A673 (cell line): Measurements from ENCODE around the gene TMEM212. TPM values are rescaled to one million over a fixed set of nuclear protein-coding genes. Genes with fewer than 3 reads are reported as not detected.

Source experiments
- BruUV-seq: library from RNA; stranded (reverse); fragments of 400-500 nt; replicated peaks from 2 replicates; lab custom pipeline; 2021; lab: Mats Ljungman, UMichigan
- CTCF ChIA-PET: fragments of 300-600 bp; sonication (Branson Sonifier 250); formaldehyde crosslinking; loops from one replicate; lab custom pipeline; 2022; ENCODE audit warnings: antibody characterized with exemption; lab: Charles Lee
- POLR2A ChIA-PET: fragments of 300-600 bp; sonication (Branson Sonifier 250); formaldehyde crosslinking; loops from one replicate; lab custom pipeline; 2022; ENCODE audit warnings: antibody characterized with exemption; ENCODE audit not compliant: low non-redundant PET; lab: Charles Lee
- DNase-seq: peaks from one replicate; pipeline ENCODE4 v3.0.0-alpha.2; 2015; ENCODE audit warnings: low spot score
- H3K27ac ChIP-seq: fragments of 200-600 bp; sonication (generic); 2 replicates; pipeline ENCODE4 v1.5.1; 2016; ENCODE audit warnings: mixed run types, low read depth, mild to moderate bottlenecking, mixed read lengths, antibody characterized with exemption, low read length; ENCODE audit not compliant: poor library complexity, severe bottlenecking
- H3K27me3 ChIP-seq: fragments of 200-600 bp; sonication (generic); replicated peaks from 2 replicates; pipeline ENCODE4 v1.6.1; 2017; ENCODE audit warnings: mixed run types, low read depth, mild to moderate bottlenecking, mixed read lengths, antibody characterized with exemption, low read length; ENCODE audit not compliant: insufficient read depth, poor library complexity
- H3K36me3 ChIP-seq: fragments of 200-600 bp; sonication (generic); 2 replicates; pipeline ENCODE4 v1.6.1; 2016; ENCODE audit warnings: mixed run types, mild to moderate bottlenecking, mixed read lengths, antibody characterized with exemption, low read length; ENCODE audit not compliant: insufficient read depth, poor library complexity, severe bottlenecking
- H3K4me1 ChIP-seq: fragments of 200-600 bp; sonication (generic); 2 replicates; pipeline ENCODE4 v1.6.1; 2017; ENCODE audit warnings: mixed run types, mild to moderate bottlenecking, mixed read lengths, antibody characterized with exemption, low read length; ENCODE audit not compliant: insufficient read depth, poor library complexity, severe bottlenecking
- H3K4me3 ChIP-seq: fragments of 200-600 bp; sonication (generic); 2 replicates; pipeline ENCODE4 v1.5.1; 2016; ENCODE audit warnings: low read depth, mixed run types, mild to moderate bottlenecking, mixed read lengths, low read length; ENCODE audit not compliant: poor library complexity, severe bottlenecking
- H3K9me3 ChIP-seq: fragments of 200-600 bp; sonication (generic); 2 replicates; pipeline ENCODE4 v1.6.1; 2016; ENCODE audit warnings: mixed run types, low read depth, mild to moderate bottlenecking, mixed read lengths, antibody characterized with exemption, low read length; ENCODE audit not compliant: poor library complexity, severe bottlenecking
- CTCF ChIP-seq: fragments of 300-800, 200-600 bp; sonication (generic); conservative IDR thresholded peaks from 2 replicates; pipeline ENCODE4 v1.5.1; 2017; ENCODE audit warnings: low read depth, mild to moderate bottlenecking, antibody characterized with exemption, low read length, moderate library complexity, mixed read lengths
- EZH2 ChIP-seq: fragments of 200-600 bp; sonication (generic); IDR thresholded peaks from 2 replicates; pipeline ENCODE4 v1.6.1; 2017; ENCODE audit warnings: borderline replicate concordance, low read depth, mild to moderate bottlenecking, mixed read lengths, antibody characterized with exemption, low read length; ENCODE audit not compliant: poor library complexity, severe bottlenecking
- intact Hi-C: fragments of 100-400 bp; cut with micrococcal nuclease; formaldehyde crosslinking; loops from one replicate; pipeline ENCODE4 v1.10.0; 2022; ENCODE audit not compliant: unreplicated experiment
- total RNA-seq: library from RNA; stranded (reverse); gene quantifications from 2 replicates; pipeline ENCODE4 v1.2.3, GENCODE V29; 2021

Gene TMEM212
- total RNA-seq, 1 experiment from 2014 or later = not detected

DNA sequence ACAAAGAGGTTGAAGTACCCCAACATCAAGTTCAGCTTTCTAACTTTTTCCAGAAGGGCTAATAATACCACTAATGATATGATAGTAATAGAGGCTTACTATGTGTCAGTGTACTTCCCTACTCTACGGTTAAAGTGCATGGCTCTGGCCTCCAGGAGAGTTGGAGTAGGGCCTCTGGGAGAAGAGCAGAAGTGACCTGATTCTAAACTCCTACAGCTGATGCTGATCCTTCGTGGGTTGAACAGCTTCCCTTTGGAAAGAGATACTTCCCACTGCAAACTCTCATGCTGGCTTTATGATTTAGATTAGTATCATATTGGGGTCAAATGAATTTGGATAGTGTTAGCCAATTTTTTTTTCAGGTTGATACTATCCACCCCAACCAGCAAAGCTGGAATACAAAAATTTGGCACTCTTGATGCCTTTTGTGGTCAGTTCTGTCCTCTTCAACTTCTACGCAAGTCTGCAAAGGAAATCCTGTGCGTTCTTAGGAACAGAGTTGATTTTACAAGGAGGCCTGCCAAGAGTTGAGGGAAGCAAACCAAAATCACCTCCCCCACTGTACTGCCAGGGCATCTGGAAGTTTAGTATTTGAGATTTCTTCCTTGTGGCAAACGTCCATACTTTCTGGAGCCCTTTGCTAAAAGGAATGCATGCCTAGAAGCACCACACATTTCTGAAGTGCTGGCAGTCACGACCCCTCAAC lies 17.8 kb downstream of the TMEM212 start:
- no TSS peak for BruUV-seq
- ChIA-PET POLR2A (no interaction called here), CTCF (no interaction called here)
- H3K4me3 ChIP-seq = no peak overlapping the region
- no peaks in the 10 kb centered on the region for H3K27me3 ChIP-seq
- no peaks in the 10 kb centered on the region for H3K9me3 ChIP-seq
- no peak for TF ChIP-seq CTCF
- no peak for TF ChIP-seq EZH2
- intact Hi-C loops = no loop called here
- H3K4me1 ChIP-seq = no peaks in the 10 kb centered on the region
- no peaks in the 10 kb centered on the region for H3K36me3 ChIP-seq
- H3K27ac ChIP-seq = no peak overlapping the region
- DNase-seq = no peak

DNA sequence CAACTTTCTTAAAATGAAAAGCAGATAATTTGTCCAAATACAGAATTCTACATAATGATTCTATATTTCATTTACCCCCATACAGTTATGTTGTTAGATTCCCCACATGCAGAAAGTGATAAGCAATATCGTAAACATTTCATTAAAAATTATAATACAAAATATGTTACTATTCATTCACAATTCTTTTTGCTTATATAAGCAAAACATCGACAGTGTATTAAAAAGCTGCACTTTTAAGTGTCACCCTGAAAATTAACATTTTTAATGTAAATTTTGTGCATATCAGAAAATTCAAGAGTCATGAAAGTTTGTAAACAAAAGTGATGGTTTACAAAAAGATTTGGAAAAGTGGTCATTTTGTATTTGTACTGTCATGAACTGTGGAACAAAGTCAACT lies 19.2 kb downstream of the TMEM212 start:
- no peaks in the 10 kb centered on the region for H3K4me1 ChIP-seq
- DNase-seq = no peak
- H3K4me3 ChIP-seq = no peak overlapping the region
- CTCF ChIA-PET = no interaction called here
- no peak for TF ChIP-seq EZH2
- TF ChIP-seq CTCF = no peak
- no peak overlapping the region for H3K27ac ChIP-seq
- no peaks in the 10 kb centered on the region for H3K27me3 ChIP-seq
- no TSS peak for BruUV-seq
- POLR2A ChIA-PET = no interaction called here
- intact Hi-C loops = no loop called here
- H3K9me3 ChIP-seq = no peaks in the 10 kb centered on the region
- no peaks in the 10 kb centered on the region for H3K36me3 ChIP-seq

GRCh38 chr3:171862993-171863521 lies 19.9 kb downstream of the TMEM212 start:
- Histone ChIP-seq H3K36me3 (no peaks in the 10 kb centered on the region), H3K4me1 (no peaks in the 10 kb centered on the region), H3K9me3 (no peaks in the 10 kb centered on the region), H3K4me3 (no peak overlapping the region), H3K27me3 (no peaks in the 10 kb centered on the region), H3K27ac (no peak overlapping the region)
- ChIA-PET CTCF (no interaction called here), POLR2A (no interaction called here)
- BruUV-seq = no TSS peak
- intact Hi-C loops = no loop called here
- no peak for TF ChIP-seq CTCF
- TF ChIP-seq EZH2 = no peak
- DNase-seq = no peak
